T-cell (primary cell): Measurements from ENCODE around the gene RMND5B. TPM values are rescaled to one million over a fixed set of nuclear protein-coding genes. Genes with fewer than 3 reads are reported as not detected.
A peak's percentile ranks its signal among the peaks of the same experiment; 100 is the strongest.

Experiments used
- ATAC-seq, 4 experiments: fragments of 200-7000 bp in 3 of 4; fragments of 150-1000 bp in 1 of 4; cut with Tn5 transposase; replicated peaks in 1 of 4; 1 replicate in 3 of 4; 2 replicates in 1 of 4; pipeline ENCODE4 v1.10.0; 2021; ENCODE audit warnings: moderate library complexity in 3 of 4, mild to moderate bottlenecking in 2 of 4, moderate number of reproducible peaks in 1 of 4
- CTCF ChIA-PET, 2 donors: fragments of 300-600 bp; sonication (Branson Sonifier 250); formaldehyde crosslinking; loops; one replicate each; lab custom pipeline; 2022; ENCODE audit warnings: antibody characterized with exemption in 2 of 2; lab: Charles Lee
- POLR2A ChIA-PET, 2 donors: fragments of 300-600 bp; sonication (Branson Sonifier 250); formaldehyde crosslinking; loops; one replicate each; lab custom pipeline; 2022; ENCODE audit warnings: antibody characterized with exemption in 2 of 2; lab: Charles Lee
- DNase-seq, 35 experiments: peaks; one replicate each; pipeline versions ENCODE4 v3.0.0 to v3.0.0-alpha.2; 2013 to 2023
- H3K27ac ChIP-seq: one replicate; pipeline ENCODE4 v1.5.1; 2013; ENCODE audit warnings: low read length
- H3K27me3 ChIP-seq, 2 experiments: replicated peaks in 1 of 2; 1 replicate in 1 of 2; 2 replicates in 1 of 2; pipeline versions ENCODE4 v1.6.1 to v1.7.0; 2013; ENCODE audit warnings: low read length in 1 of 2, mixed read lengths in 1 of 2; ENCODE audit not compliant: control insufficient read depth in 2 of 2, insufficient read depth in 2 of 2; ENCODE audit errors: extremely low read depth in 1 of 2
- H3K36me3 ChIP-seq, 2 donors: 1 replicate in 1 of 2; 2 replicates in 1 of 2; pipeline versions ENCODE4 v1.6.1 to v1.7.0; 2013; ENCODE audit warnings: low read length in 1 of 2; ENCODE audit not compliant: control insufficient read depth in 2 of 2, insufficient read depth in 1 of 2; ENCODE audit errors: extremely low read depth in 1 of 2
- H3K4me1 ChIP-seq, 2 experiments: 1 replicate in 1 of 2; 2 replicates in 1 of 2; pipeline versions ENCODE4 v1.6.1 to v1.7.0; 2013; ENCODE audit warnings: low read length in 2 of 2, mixed read lengths in 1 of 2; ENCODE audit not compliant: insufficient read depth in 2 of 2, control insufficient read depth in 1 of 2; ENCODE audit errors: extremely low read depth in 1 of 2
- H3K4me3 ChIP-seq, 2 donors: 1 replicate in 1 of 2; 2 replicates in 1 of 2; pipeline versions ENCODE4 v1.5.1 to v1.7.0; 2013; ENCODE audit warnings: mild to moderate bottlenecking in 2 of 2, low read length in 1 of 2, moderate library complexity in 1 of 2; ENCODE audit not compliant: control insufficient read depth in 1 of 2; ENCODE audit errors: extremely low read depth in 1 of 2
- H3K9me3 ChIP-seq: 2 replicates; pipeline ENCODE4 v1.7.0; 2013
- H3K27ac Mint-ChIP-seq, 2 donors: one replicate each; pipeline ENCODE4 v1.8.0; 2020 to 2021; ENCODE audit warnings: mild to moderate bottlenecking in 2 of 2, mixed read lengths in 2 of 2
- H3K27me3 Mint-ChIP-seq, 2 donors: one replicate each; pipeline ENCODE4 v1.8.0; 2021 to 2022; ENCODE audit warnings: mixed read lengths in 2 of 2
- H3K36me3 Mint-ChIP-seq: one replicate; pipeline ENCODE4 v1.8.0; 2021; ENCODE audit warnings: mixed read lengths
- H3K4me1 Mint-ChIP-seq, 3 donors: one replicate each; pipeline ENCODE4 v1.8.0; 2020 to 2022; ENCODE audit warnings: mixed read lengths in 3 of 3, mild to moderate bottlenecking in 1 of 3
- H3K4me3 Mint-ChIP-seq, 3 donors: one replicate each; pipeline ENCODE4 v1.8.0; 2020 to 2022; ENCODE audit warnings: mild to moderate bottlenecking in 3 of 3, mixed read lengths in 3 of 3, moderate library complexity in 3 of 3
- H3K9me3 Mint-ChIP-seq, 3 donors: one replicate each; pipeline ENCODE4 v1.8.0; 2020 to 2022; ENCODE audit warnings: mixed read lengths in 3 of 3
- WGBS: methylation state at CpG from one replicate; pipeline ENCODE4 v1.1.5; 2013; ENCODE audit warnings: missing lambda C conversion rate; ENCODE audit not compliant: insufficient coverage; 5-methylcytosine and 5-hydroxymethylcytosine counted together
- total RNA-seq, 35 experiments: library from RNA in 6 of 35; stranded (reverse) in 6 of 35; fragments of 120-200 nt in 1 of 35; gene quantifications; one replicate each; pipeline versions ENCODE4 v1.2.1 to v1.2.4 and lab custom pipeline; 2013 to 2026

Gene RMND5B
- total RNA-seq, 5 donors from 2014 or later (not counting 1 experiment from before 2014, with no cell fraction given) = 22.4 to 40.9 (median 34.7) TPM

DNA sequence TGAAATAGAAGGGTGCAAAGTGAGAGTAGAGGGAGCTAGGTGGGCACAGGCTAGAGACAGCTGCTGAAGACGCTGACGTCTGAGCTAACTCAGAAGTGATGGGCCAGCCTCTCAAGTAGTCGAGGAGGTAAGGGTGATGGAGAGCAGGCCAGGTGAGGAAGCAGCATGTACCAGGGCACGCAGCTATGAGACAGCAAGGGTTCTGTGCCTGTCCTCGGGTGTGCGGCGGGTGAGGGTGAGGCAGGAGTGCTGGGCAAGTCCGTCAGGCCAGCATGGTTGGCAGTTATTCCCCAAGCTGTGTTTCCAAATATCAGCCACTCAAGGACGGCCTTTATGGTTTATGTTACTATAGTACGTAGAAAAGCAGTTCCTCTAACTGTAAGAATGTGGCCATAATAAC, 6.2 kb downstream of the RMND5B start:
- no peak for ATAC-seq

GRCh38 chr5:178137991-178138390, 7.2 kb downstream of the RMND5B start:
- H3K4me1 ChIP-seq = no peaks in the 10 kb centered on the region
- WGBS = 96% methylated on average over 10 of the region's 12 CpGs
- Mint-ChIP-seq H3K4me1 (peaks cover 12 to 28% (median 22%) of the 10 kb centered on the region in 3 donors), H3K36me3 (peaks cover 22% of the 10 kb centered on the region), H3K27ac (no peak overlapping the region), H3K27me3 (no peaks in the 10 kb centered on the region), H3K9me3 (no peaks in the 10 kb centered on the region), H3K4me3 (no peak overlapping the region)
- H3K27ac ChIP-seq = no peak overlapping the region
- DNase-seq (no peak), ATAC-seq (no peak)
- peaks cover 5 to 25% of the 10 kb centered on the region in 2 donors for H3K36me3 ChIP-seq
- no peak overlapping the region for H3K4me3 ChIP-seq
- no peaks in the 10 kb centered on the region for H3K27me3 ChIP-seq
- ChIA-PET CTCF (interaction anchor here in 1 of 2 donors (1.1 kb wide), 1 partner anchor 17 kb away, joined by 5 read pairs; no protein-coding TSS in a partner anchor), POLR2A (no interaction called here)
- H3K9me3 ChIP-seq = no peaks in the 10 kb centered on the region

More for the DNA sequence above, 6.2 kb downstream of the RMND5B start:
- 96% methylated on average over 6 of the region's 10 CpGs for WGBS
- H3K36me3 ChIP-seq = peaks cover 5 to 15% of the 10 kb centered on the region in 2 donors
- Mint-ChIP-seq H3K9me3 (no peaks in the 10 kb centered on the region), H3K4me1 (peaks cover 17 to 31% (median 25%) of the 10 kb centered on the region in 3 donors), H3K4me3 (no peak overlapping the region), H3K27me3 (no peaks in the 10 kb centered on the region), H3K27ac (peak overlapping the region in 1 of 2 donors; percentile 55), H3K36me3 (peaks cover 22% of the 10 kb centered on the region)
- DNase-seq = no peak
- H3K27me3 ChIP-seq = no peaks in the 10 kb centered on the region
- H3K27ac ChIP-seq = no peak overlapping the region
- ChIA-PET POLR2A (interaction anchor here in 1 of 2 donors (0.6 kb wide), 1 partner anchor 1413 kb away, joined by 3 read pairs; the partner anchor contains the start of gene RUFY1), CTCF (no interaction called here)
- H3K4me1 ChIP-seq = no peaks in the 10 kb centered on the region
- no peaks in the 10 kb centered on the region for H3K9me3 ChIP-seq
- H3K4me3 ChIP-seq = no peak overlapping the region

GRCh38 chr5:178141550-178141949, 10.7 kb downstream of the RMND5B start:
- H3K27ac Mint-ChIP-seq = peak overlapping the region in 1 of 2 donors; percentile 8
- CTCF ChIA-PET = interaction anchor here (1.1 to 1.4 kb wide), 2 partner anchors 21 to 65 kb away, joined by 3 to 8 read pairs; no protein-coding TSS in a partner anchor
- no CpG with 5 or more reads among the region's 4 CpGs for WGBS
- H3K27me3 Mint-ChIP-seq = no peaks in the 10 kb centered on the region
- H3K4me3 Mint-ChIP-seq = no peak overlapping the region
- H3K36me3 Mint-ChIP-seq = peaks cover 21% of the 10 kb centered on the region
- Histone ChIP-seq H3K27me3 (no peaks in the 10 kb centered on the region), H3K4me1 (peaks cover 0 to 5% of the 10 kb centered on the region in 2 experiments), H3K9me3 (no peaks in the 10 kb centered on the region), H3K4me3 (no peak overlapping the region), H3K27ac (no peak overlapping the region), H3K36me3 (peaks cover 11 to 44% of the 10 kb centered on the region in 2 donors)
- no peak for ATAC-seq
- POLR2A ChIA-PET = no interaction called here
- no peaks in the 10 kb centered on the region for H3K9me3 Mint-ChIP-seq
- DNase-seq = no peak
- H3K4me1 Mint-ChIP-seq = peaks cover 0 to 11% (median 6%) of the 10 kb centered on the region in 3 donors

- no peak for DNase-seq
- no peak overlapping the region for H3K4me3 Mint-ChIP-seq
- Histone ChIP-seq H3K9me3 (no peaks in the 10 kb centered on the region), H3K4me3 (no peak overlapping the region), H3K4me1 (peaks cover 0 to 5% of the 10 kb centered on the region in 2 experiments), H3K36me3 (peaks cover 11 to 55% of the 10 kb centered on the region in 2 donors), H3K27me3 (no peaks in the 10 kb centered on the region), H3K27ac (no peak overlapping the region)
- H3K27me3 Mint-ChIP-seq = no peaks in the 10 kb centered on the region
- H3K27ac Mint-ChIP-seq = no peak overlapping the region
- ChIA-PET POLR2A (interaction anchor here in 1 of 2 donors (0.6 kb wide), 1 partner anchor 22 kb away, joined by 3 read pairs; no protein-coding TSS in a partner anchor), CTCF (interaction anchor here (0.6 to 1.6 kb wide), 3 partner anchors 13 to 1130 kb away, joined by 3 to 7 read pairs (median 5); no protein-coding TSS in a partner anchor)
- 98% methylated on average over 18 of the region's 20 CpGs for WGBS
- H3K4me1 Mint-ChIP-seq = peaks cover 0 to 7% (median 2%) of the 10 kb centered on the region in 3 donors
- peaks cover 26% of the 10 kb centered on the region for H3K36me3 Mint-ChIP-seq
- no peaks in the 10 kb centered on the region for H3K9me3 Mint-ChIP-seq
- no peak for ATAC-seq
Measured at GRCh38 chr5:178142642-178143041, 11.8 kb downstream of the RMND5B start.

DNA sequence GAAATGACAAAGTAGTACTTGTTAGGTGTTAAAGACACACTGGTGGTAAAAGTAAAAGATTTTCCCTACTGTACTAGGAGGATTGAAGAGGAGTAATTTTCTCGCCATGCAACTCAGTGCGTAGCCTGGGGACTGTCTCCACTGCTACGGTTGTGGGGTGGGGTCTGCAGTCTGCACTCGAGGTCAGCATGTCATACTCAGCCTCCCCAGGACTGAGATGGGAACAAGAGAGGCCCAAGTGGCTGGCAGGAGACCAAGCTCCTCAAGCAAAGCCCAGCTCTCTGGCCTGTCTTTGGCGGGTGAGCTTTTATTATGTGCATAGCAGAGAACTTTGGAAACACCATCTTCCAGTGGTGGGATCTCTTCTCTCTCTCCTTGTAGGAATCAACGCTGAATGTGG, 12.4 kb downstream of the RMND5B start:
- DNase-seq (no peak), ATAC-seq (no peak)
- Histone ChIP-seq H3K36me3 (peaks cover 10 to 57% of the 10 kb centered on the region in 2 donors), H3K9me3 (no peaks in the 10 kb centered on the region), H3K27me3 (no peaks in the 10 kb centered on the region), H3K4me1 (peaks cover 0 to 5% of the 10 kb centered on the region in 2 experiments), H3K4me3 (no peak overlapping the region), H3K27ac (no peak overlapping the region)
- ChIA-PET CTCF (interaction anchor here (0.6 to 1.6 kb wide), 3 partner anchors 14 to 93 kb away, joined by 3 to 5 read pairs (median 3); no protein-coding TSS in a partner anchor), POLR2A (interaction anchor here in 1 of 2 donors (0.6 kb wide), 1 partner anchor 23 kb away, joined by 3 read pairs; no protein-coding TSS in a partner anchor)
- no peaks in the 10 kb centered on the region for H3K27me3 Mint-ChIP-seq
- H3K9me3 Mint-ChIP-seq = no peaks in the 10 kb centered on the region
- H3K4me3 Mint-ChIP-seq = no peak overlapping the region
- no peak overlapping the region for H3K27ac Mint-ChIP-seq
- 100% methylated on average over 4 of the region's 6 CpGs for WGBS
- H3K36me3 Mint-ChIP-seq = peaks cover 30% of the 10 kb centered on the region
- peaks cover 1 to 8% (median 2%) of the 10 kb centered on the region in 3 donors for H3K4me1 Mint-ChIP-seq

GRCh38 chr5:178143901-178144300, 13.1 kb downstream of the RMND5B start:
- Histone ChIP-seq H3K27ac (no peak overlapping the region), H3K4me1 (peaks cover 0 to 5% of the 10 kb centered on the region in 2 experiments), H3K27me3 (no peaks in the 10 kb centered on the region), H3K36me3 (peaks cover 14 to 62% of the 10 kb centered on the region in 2 donors), H3K9me3 (no peaks in the 10 kb centered on the region), H3K4me3 (no peak overlapping the region)
- POLR2A ChIA-PET = no interaction called here
- Mint-ChIP-seq H3K4me1 (peaks cover 2 to 9% (median 5%) of the 10 kb centered on the region in 3 donors), H3K4me3 (no peak overlapping the region), H3K27ac (no peak overlapping the region), H3K36me3 (peaks cover 36% of the 10 kb centered on the region), H3K27me3 (no peaks in the 10 kb centered on the region), H3K9me3 (no peaks in the 10 kb centered on the region)
- no peak for DNase-seq
- ATAC-seq = no peak
- CTCF ChIA-PET = interaction anchor here (0.6 to 2.1 kb wide), 8 partner anchors 15 to 92 kb away, joined by 3 to 8 read pairs (median 4); no protein-coding TSS in a partner anchor
- 96% methylated on average over 10 of the region's 10 CpGs for WGBS
